Suprapubic skin (tissue), 4 donors: ENCODE data around the gene ABHD16A. TPM values are rescaled to one million over a fixed set of nuclear protein-coding genes. Genes with fewer than 3 reads are reported as not detected.

Source experiments
- DNase-seq, 2 donors: peaks; one replicate each; pipeline ENCODE4 v3.0.0-alpha.2; 2019; ENCODE audit warnings: low spot score in 2 of 2
- H3K27ac ChIP-seq: fragments of 200-600 bp; sonication (generic); one replicate; pipeline ENCODE4 v1.5.1; 2019
- H3K27me3 ChIP-seq: fragments of 200-600 bp; sonication (generic); one replicate; pipeline ENCODE4 v1.5.1; 2019
- H3K36me3 ChIP-seq: fragments of 200-600 bp; sonication (generic); one replicate; pipeline ENCODE4 v1.5.1; 2019
- H3K4me1 ChIP-seq: fragments of 200-600 bp; sonication (generic); one replicate; pipeline ENCODE4 v1.5.1; 2019
- H3K4me3 ChIP-seq: fragments of 200-600 bp; sonication (generic); one replicate; pipeline ENCODE4 v1.5.1; 2019; ENCODE audit warnings: mild to moderate bottlenecking
- H3K9me3 ChIP-seq: fragments of 200-600 bp; sonication (generic); one replicate; pipeline ENCODE4 v1.5.1; 2019
- EP300 ChIP-seq: sonication (generic); formaldehyde crosslinking; IDR thresholded peaks from one replicate; pipeline ENCODE4 v1.6.1; 2017; ENCODE audit warnings: antibody characterized with exemption
- POLR2A ChIP-seq, 2 donors: fragments of 450-650 bp; IDR thresholded peaks; one replicate each; pipeline ENCODE4 v1.6.1; 2017; ENCODE audit warnings: antibody characterized with exemption in 2 of 2, mild to moderate bottlenecking in 2 of 2, moderate library complexity in 2 of 2
- POLR2AphosphoS5 ChIP-seq, 3 donors: sonication (generic); formaldehyde crosslinking; IDR thresholded peaks; one replicate each; pipeline ENCODE4 v1.6.1; 2017; ENCODE audit warnings: antibody characterized with exemption in 3 of 3
- WGBS: methylation state at CpG from one replicate; pipeline ENCODE4 v1.1.5; 2018; 5-methylcytosine and 5-hydroxymethylcytosine counted together
- total RNA-seq, 4 donors: library from RNA; depleted of rRNA; stranded (reverse); fragments of >200 nt; gene quantifications; one replicate each; pipeline ENCODE4 v1.1.0, GENCODE V29; 2016
- TF ChIP-seq, protein P1 (sequence below), 2 donors: fragments of 200-600 bp in 1 of 2; fragments of 450-650 bp in 1 of 2; sonication (generic) in 1 of 2; IDR thresholded peaks; one replicate each; pipeline ENCODE4 v1.5.1; 2016 to 2019; ENCODE audit warnings: antibody characterized with exemption in 2 of 2, mild to moderate bottlenecking in 1 of 2, moderate library complexity in 1 of 2

The ABHD16A gene
- total RNA-seq, 4 donors from 2014 or later: 49.4 to 68.2 (median 57.3) TPM

DNA sequence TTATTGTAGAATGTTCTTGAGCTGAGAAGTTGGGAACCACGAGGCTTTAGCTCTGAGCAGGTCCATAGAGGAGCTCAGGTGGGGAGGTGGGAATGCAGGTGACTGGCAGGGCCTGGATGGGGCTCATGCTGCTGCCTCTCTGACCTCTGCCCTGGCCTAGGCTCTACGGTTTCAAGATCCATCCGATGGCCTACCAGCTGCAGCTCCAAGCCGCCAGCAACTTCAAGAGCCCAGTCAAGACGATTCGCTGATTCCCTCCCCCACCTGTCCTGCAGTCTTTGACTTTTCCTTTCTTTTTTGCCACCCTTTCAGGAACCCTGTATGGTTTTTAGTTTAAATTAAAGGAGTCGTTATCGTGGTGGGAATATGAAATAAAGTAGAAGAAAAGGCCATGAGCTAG lies 33.4 kb downstream of the ABHD16A start, which contains the start of gene LY6G5B:
TSS of gene LY6G5B (plus strand) at position 301 of the 400 bp plus-strand sequence. CDS start 975 bp downstream, outside the sequence.
- no peak for DNase-seq
- TF ChIP-seq POLR2A (IDR thresholded peaks at IDR 0.05) (no peak), EP300 (no peak), POLR2AphosphoS5 (IDR thresholded peaks at IDR 0.05) (no peak)
- TF ChIP-seq, protein P1, sequence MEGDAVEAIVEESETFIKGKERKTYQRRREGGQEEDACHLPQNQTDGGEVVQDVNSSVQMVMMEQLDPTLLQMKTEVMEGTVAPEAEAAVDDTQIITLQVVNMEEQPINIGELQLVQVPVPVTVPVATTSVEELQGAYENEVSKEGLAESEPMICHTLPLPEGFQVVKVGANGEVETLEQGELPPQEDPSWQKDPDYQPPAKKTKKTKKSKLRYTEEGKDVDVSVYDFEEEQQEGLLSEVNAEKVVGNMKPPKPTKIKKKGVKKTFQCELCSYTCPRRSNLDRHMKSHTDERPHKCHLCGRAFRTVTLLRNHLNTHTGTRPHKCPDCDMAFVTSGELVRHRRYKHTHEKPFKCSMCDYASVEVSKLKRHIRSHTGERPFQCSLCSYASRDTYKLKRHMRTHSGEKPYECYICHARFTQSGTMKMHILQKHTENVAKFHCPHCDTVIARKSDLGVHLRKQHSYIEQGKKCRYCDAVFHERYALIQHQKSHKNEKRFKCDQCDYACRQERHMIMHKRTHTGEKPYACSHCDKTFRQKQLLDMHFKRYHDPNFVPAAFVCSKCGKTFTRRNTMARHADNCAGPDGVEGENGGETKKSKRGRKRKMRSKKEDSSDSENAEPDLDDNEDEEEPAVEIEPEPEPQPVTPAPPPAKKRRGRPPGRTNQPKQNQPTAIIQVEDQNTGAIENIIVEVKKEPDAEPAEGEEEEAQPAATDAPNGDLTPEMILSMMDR (IDR thresholded peaks at IDR 0.05): no peak
- Histone ChIP-seq H3K36me3 (peaks cover 68% of the 10 kb centered on the region), H3K27ac (no peak within 1 kb of the TSS), H3K4me3 (no peak within 1 kb of the TSS), H3K9me3 (no peaks in the 10 kb centered on the region), H3K4me1 (peaks cover 25% of the 10 kb centered on the region), H3K27me3 (no peaks in the 10 kb centered on the region)
- WGBS: 88% methylated on average over 8 of the region's 8 CpGs

DNA sequence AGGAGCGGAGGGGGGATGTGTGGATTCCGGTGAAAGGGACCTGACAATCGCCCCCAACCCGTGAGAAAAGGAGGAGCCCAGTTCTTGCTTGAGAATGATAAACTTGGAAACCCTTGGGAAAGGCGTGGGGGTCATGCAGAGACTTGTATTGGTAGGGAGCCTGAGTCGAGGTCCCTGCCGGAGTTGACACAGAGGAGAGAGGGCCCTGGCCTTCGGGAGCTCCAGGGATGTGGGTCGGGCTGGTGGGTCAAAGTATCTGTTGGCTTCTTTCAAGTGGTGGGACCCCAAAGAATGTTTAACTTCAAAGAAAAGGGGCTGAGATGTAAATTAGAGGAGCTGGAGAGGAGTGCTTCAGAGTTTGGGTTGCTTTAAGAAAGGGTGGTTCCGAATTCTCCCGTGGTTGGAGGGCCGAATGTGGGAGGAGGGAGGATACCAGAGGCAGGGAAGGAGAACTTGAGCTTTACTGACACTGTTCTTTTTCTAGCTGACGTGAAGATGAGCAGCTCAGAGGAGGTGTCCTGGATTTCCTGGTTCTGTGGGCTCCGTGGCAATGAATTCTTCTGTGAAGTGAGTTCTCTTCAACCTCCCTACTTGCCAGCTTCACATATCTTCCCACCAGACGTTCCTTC lies 36.7 kb downstream of the ABHD16A start:
- Histone ChIP-seq H3K4me1 (peaks cover 51% of the 10 kb centered on the region), H3K27me3 (no peaks in the 10 kb centered on the region), H3K27ac (peak overlapping the region; percentile 98), H3K9me3 (no peaks in the 10 kb centered on the region), H3K4me3 (peak overlapping the region; percentile 84), H3K36me3 (peaks cover 50% of the 10 kb centered on the region)
- WGBS: 2% methylated on average over 15 of the region's 15 CpGs
- TF ChIP-seq EP300 (no peak), POLR2A (IDR thresholded peaks at IDR 0.05) (no peak), POLR2AphosphoS5 (IDR thresholded peaks at IDR 0.05) (no peak)
- TF ChIP-seq, protein P1 (IDR thresholded peaks at IDR 0.05): no peak
- no peak for DNase-seq

DNA sequence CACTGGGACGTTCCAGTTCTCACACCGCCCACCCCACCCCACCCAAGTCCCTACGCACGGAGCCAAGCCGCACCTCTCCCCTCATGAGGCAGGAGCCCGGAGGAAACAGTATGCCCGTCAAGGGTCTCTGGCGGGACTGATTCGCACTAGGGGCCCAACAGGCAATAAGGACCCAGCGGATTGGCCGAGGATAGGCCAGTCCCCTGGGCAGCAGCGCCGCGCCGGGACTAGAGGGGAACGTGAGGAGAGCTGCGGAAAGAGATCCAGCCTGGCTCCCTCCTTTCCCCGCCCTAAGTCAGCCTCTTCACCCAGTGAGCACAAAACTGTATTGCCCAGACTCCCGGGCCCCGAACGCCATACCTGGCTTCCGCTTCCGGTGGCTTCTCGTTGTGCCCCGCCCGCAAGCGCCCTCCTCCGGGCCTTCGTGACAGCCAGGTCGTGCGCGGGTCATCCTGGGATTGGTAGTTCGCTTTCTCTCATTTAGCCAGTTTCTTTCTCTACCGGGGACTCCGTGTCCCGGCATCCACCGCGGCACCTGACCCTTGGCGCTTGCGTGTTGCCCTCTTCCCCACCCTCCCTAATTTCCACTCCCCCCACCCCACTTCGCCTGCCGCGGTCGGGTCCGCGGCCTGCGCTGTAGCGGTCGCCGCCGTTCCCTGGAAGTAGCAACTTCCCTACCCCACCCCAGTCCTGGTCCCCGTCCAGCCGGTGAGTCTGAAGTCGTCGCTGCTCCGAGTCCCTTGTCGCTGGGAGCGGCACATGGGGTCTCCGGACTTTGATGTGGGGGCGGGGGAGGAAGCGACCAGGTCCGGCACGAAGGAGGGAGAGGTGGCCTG lies 37.4 kb downstream of the ABHD16A start, which contains the start of gene CSNK2B:
TSS of gene CSNK2B (plus strand) at position 580 of the 836 bp plus-strand sequence. CDS start 752 bp downstream, outside the sequence.
- TF ChIP-seq EP300: no peak
- TF ChIP-seq, protein P1 (IDR thresholded peaks at IDR 0.05): no peak
- peak in 2 of 3 donors; percentile 71 to 76 for TF ChIP-seq POLR2AphosphoS5 (IDR thresholded peaks at IDR 0.05)
- peak; percentile 53 to 76 for TF ChIP-seq POLR2A (IDR thresholded peaks at IDR 0.05)
- H3K9me3 ChIP-seq: no peaks in the 10 kb centered on the region
- H3K27ac ChIP-seq: peak within 1 kb of the TSS; percentile 98
- no peaks in the 10 kb centered on the region for H3K27me3 ChIP-seq
- WGBS: 2% methylated on average over 55 of the region's 63 CpGs
- H3K4me3 ChIP-seq: peak within 1 kb of the TSS; percentile 84
- H3K4me1 ChIP-seq: peaks cover 59% of the 10 kb centered on the region
- peak; percentile 100 for DNase-seq
- peaks cover 42% of the 10 kb centered on the region for H3K36me3 ChIP-seq

DNA sequence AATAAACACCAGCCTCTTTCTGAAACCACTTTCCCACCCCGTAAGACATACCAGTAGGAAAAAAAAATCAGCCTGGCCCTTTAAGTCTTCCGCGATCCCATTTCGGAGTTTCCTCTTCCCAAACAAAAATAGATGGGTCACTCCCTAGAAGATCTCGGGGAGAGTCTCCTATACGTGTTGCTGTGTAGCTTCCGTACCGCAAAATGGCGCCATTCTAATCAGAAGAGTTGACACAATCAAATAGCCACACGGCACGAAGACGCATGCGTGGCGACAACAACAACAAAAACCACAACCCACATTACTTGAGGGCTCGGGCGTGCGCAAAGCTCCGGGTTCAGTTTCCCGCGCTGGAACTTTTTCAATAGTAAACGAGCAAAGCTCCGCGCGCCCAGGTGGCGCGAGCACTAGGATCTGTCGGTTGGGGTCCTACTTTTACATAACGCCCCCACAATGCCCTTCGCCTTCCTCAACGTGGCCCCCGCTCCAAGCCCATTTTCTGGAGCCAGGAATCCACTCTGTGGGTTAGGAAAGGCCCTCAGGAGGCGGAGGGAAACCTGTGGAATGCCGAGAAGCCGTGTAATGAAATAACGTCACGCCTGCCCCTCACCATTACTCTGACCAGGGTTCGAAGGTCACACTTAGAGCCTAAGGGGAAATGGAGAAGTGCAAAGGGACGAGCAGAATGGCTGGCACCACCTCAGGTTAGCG lies 38.2 kb downstream of the ABHD16A start, which contains the start of gene GPANK1:
TSS of gene GPANK1 (minus strand) at position 208 of the 711 bp plus-strand sequence. CDS start 519 bp downstream, outside the sequence.
- Histone ChIP-seq H3K9me3 (no peaks in the 10 kb centered on the region), H3K27ac (peak within 1 kb of the TSS; percentile 98), H3K36me3 (peaks cover 34% of the 10 kb centered on the region), H3K27me3 (no peaks in the 10 kb centered on the region), H3K4me3 (peak within 1 kb of the TSS; percentile 84), H3K4me1 (peaks cover 59% of the 10 kb centered on the region)
- WGBS: 0% methylated on average over 28 of the region's 39 CpGs
- DNase-seq: peak; percentile 94 to 95
- no peak for TF ChIP-seq POLR2A (IDR thresholded peaks at IDR 0.05)
- no peak for TF ChIP-seq EP300
- peak in 2 of 3 donors; percentile 23 to 42 for TF ChIP-seq POLR2AphosphoS5 (IDR thresholded peaks at IDR 0.05)
